ENCODE data around the gene DNAJC10. TPM values are rescaled to one million over a fixed set of nuclear protein-coding genes. Genes with fewer than 3 reads are reported as not detected.
A peak's percentile ranks its signal among the peaks of the same experiment; 100 is the strongest.

DNAJC10 gene
- total and polyA plus RNA-seq, 9 of the 15 experiments (the other 6 are each of a cell fraction or from before 2014, with no cell fraction given): 9.8 to 77.7 (median 57.3) TPM

- TF ChIP-seq RREB1 (CRISPR knock-in tag; IDR thresholded peaks at IDR 0.05) (no peak), PRMT5 (CRISPR knock-in tag; IDR thresholded peaks at IDR 0.05) (no peak), SMAD2 (IDR thresholded peaks at IDR 0.05; ENCODE audit: low read depth, low read length) (no peak), POLR2H (tag; IDR thresholded peaks at IDR 0.05; ENCODE audit: low read depth) (peak; percentile 47; the same call in 1 of the 2 replicates), GATAD2A (IDR thresholded peaks at IDR 0.05) (no peak), TCF3 (CRISPR knock-in tag; IDR thresholded peaks at IDR 0.05) (no peak), DEAF1 (CRISPR knock-in tag; IDR thresholded peaks at IDR 0.05) (peak; percentile 14; the same call in 1 of the 2 replicates), NFYB (IDR thresholded peaks at IDR 0.05; ENCODE audit: extremely low read depth, insufficient read length) (no peak), ZNF197 (CRISPR knock-in tag; IDR thresholded peaks at IDR 0.05; ENCODE audit: low read depth) (no peak), RAD21 (CRISPR knock-in tag; conservative IDR thresholded peaks at IDR 0.05 in 1 of 2, IDR thresholded peaks at IDR 0.05 in 1 of 2) (peak; percentile 52 to 78), ZNF134 (CRISPR knock-in tag; conservative IDR thresholded peaks at IDR 0.05) (no peak), NCOR1 (IDR thresholded peaks at IDR 0.05) (0 out of 2 replicates have a peak, but pooled peaks have one; percentile 12), WHSC1 (IDR thresholded peaks at IDR 0.05; ENCODE audit: low read length) (no peak), BRD4 (IDR thresholded peaks at IDR 0.05) (no peak), ZNF583 (CRISPR knock-in tag; IDR thresholded peaks at IDR 0.05) (no peak), MED1 (CRISPR knock-in tag; IDR thresholded peaks at IDR 0.05; ENCODE audit: borderline replicate concordance) (no peak), COPS2 (conservative IDR thresholded peaks at IDR 0.05) (no peak)
- TF ChIP-seq, protein P1, sequence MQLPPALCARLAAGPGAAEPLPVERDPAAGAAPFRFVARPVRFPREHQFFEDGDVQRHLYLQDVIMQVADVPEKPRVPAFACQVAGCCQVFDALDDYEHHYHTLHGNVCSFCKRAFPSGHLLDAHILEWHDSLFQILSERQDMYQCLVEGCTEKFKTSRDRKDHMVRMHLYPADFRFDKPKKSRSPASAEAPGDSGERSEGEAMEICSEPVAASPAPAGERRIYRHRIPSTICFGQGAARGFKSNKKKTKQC (CRISPR knock-in tag; IDR thresholded peaks at IDR 0.05): no peak
Observed at GRCh38 chr2:182784777-182785176, 68.7 kb downstream of the DNAJC10 start (continued).
